ENCODE results near the gene GALNT18.

GALNT18 gene

DNA sequence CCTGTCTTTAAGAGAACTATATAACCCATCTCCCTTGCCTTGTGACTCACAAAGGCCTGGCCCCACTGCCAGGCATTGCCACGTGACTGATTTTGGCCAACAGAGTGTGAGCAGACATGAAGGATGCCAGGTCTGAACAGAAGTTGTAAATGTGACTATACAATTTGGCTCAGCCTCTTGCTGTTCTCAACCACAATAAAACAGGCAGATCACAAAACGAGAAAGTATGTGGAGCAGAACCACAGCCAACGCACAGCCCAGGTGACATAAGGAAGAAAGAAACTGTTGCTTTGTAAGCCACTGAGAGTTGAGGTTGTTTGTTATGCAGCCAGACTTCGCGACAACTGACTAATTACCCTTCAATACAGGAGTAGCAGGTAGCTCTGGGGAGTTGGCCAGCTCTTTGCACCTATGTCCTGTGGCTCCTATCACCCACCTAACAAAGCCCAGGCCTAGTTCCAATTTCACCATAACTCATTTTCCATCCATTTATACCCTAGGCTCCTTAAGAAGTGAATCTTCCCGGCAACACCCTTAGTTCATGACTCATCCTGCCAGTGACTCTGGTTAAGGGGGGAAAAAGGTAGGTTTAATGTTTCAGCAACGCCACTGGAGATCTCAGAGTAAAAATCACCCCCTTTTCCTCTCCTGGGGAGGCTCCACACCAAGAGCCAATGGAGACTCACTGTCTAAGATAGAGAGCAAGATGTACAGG is 53.7 kb downstream of the GALNT18 start:
- DNase-seq: no peak

DNA sequence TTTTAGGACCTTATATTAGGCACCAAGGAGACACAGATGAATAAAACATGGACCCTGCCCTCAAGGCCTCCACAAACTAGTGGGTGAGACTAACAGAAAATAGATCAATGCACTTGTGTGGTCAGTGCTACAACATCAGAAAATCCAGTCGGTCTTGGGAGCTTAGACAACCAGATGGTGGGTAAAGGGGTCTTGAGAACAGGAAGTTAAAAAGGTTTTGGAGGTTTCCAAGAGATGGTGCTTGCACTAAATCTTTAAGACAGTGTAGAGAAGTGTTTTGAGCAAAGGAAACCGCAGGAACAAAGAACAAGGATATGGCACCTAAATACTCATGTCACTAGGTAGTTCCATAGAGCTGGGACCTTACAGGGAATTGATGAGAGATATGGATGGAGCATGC is 56.2 kb downstream of the GALNT18 start:
- no peak for DNase-seq

DNA sequence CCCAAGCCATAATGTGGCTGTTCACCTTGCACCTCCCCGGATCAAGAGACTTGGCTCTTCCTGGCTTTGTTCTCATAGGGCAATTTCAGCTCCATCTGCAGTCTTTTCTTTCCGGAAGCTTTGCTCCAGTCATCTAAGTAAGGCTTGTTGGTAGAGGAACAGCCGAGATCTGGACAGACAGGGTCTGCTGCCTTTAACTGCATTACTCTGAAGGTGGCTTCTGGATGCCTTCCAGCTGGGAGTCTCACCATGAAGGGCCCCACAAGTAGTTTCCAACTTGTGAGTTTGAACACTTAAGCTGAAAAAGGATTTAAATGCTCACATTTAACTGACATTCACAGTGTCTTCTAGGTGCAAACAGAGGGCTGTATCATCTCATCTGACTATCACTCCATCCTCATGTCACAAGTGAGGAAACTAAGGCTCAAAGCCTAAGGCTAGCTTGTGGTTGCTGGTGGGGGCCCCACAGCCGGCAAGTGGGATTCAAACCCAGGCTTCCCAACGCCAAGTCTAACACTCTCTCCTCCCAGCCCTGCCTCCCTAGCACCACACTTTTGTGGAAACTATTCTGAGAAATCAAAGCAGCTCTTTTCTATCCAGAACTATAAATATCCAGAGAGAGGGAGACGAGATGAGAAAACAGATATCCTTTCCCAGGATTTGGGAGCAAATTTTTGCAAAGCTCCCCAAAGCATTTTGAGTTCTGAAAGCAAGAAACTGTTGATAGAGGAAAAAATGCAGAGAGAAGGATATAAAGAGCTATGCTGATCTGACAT is 58.4 kb downstream of the GALNT18 start:
- DNase-seq: no peak

DNA sequence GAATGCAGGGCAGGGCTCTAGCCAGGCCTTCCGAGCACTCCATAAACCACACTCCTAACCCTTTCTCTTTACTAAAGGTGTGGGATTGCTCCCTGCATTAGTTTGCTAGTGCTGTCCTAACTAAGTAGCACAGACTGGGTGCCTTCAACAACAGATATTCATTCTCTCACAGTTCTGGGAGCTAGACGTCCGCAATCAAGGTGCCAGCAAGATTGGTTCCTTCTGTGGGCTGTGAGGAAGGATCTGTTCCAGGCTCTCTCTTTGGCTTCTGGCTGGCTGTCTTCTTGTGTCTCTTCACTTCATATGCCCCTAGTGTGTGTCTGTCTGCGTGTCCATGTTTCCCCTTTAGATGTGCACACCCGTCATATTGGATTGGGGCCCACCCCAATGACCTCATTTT is 59.8 kb downstream of the GALNT18 start:
- DNase-seq: no peak

- no peak for DNase-seq
Observed at GRCh38 chr11:11558826-11559225, 63.0 kb downstream of the GALNT18 start.

DNA sequence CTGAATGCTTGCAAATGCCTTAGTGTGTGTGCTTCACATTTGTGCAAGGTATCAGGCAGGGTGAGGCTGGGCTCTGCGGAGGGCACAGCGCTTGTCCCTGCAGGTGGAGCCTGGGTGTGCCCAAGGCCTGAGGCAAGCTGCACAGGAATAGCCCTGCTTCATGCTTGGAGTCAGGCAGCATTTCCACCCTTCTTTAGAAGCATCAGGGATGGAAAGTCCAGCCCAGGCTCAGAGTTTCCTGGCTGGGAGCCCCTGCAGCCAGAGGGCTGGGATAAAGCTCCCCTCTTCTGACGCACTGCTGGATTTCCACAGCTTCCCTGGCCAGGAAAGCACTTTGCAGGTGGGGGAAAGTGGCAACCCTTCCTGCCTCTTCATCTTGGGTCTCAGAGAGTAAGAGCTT is 63.4 kb downstream of the GALNT18 start:
- peak; percentile 40 for DNase-seq

- DNase-seq: peak; percentile 43
Observed at GRCh38 chr11:11555208-11555607, 66.6 kb downstream of the GALNT18 start.

- DNase-seq: peak; percentile 33
Observed at GRCh38 chr11:11553573-11553972, 68.2 kb downstream of the GALNT18 start.

DNA sequence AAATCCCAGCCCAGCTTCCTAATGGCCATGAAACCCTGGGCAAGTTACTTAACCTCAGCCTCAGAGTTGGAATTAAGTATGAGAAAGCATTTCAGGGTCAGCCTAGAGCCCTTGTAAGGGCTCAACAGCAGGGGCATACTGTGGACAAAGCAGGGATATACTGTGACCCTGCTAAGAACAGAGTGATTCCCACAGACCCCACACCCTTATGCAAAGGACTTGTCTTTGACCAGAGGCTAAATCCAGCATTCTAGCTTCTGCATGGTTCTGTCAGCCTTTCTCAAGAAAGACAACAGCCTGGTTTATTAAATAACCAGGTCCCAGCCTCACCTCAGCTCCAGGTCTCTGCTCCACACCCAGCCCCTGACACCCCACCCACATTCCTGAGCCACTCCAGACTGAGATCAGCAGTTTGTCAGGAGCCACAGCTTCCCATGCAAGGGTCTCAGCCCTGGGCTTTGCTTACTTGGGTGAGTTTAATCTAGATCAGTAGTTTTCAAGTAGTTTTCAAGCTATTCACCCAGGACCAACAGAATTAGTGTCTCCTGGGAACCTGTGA is 69.2 kb downstream of the GALNT18 start:
- peak; percentile 19 for DNase-seq

DNA sequence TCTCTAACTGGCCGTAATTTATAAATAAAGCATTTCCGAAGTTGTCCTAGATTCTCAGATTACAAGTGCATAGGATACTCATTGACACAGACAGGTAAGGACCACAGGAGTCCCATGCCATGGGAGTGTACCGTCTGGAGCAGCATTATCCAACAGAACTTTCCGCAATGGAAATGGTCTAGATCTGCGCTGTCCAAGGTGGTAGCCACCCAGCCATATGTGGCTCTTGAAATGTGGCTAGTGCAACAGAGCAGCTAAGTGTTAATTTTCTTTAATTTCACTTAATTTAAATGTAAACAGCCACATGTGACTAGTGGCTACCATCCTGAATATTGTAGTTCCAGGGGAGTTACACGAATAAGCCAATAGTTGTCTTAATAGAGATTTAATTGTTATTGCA is 71.3 kb downstream of the GALNT18 start:
- no peak for DNase-seq

GRCh38 chr11:11545285-11546275 is 76.2 kb downstream of the GALNT18 start:
- DNase-seq: no peak

GRCh38 chr11:11543656-11544055 is 78.1 kb downstream of the GALNT18 start:
- DNase-seq: no peak

- DNase-seq: no peak
Observed at GRCh38 chr11:11540157-11540556, 81.6 kb downstream of the GALNT18 start.

DNA sequence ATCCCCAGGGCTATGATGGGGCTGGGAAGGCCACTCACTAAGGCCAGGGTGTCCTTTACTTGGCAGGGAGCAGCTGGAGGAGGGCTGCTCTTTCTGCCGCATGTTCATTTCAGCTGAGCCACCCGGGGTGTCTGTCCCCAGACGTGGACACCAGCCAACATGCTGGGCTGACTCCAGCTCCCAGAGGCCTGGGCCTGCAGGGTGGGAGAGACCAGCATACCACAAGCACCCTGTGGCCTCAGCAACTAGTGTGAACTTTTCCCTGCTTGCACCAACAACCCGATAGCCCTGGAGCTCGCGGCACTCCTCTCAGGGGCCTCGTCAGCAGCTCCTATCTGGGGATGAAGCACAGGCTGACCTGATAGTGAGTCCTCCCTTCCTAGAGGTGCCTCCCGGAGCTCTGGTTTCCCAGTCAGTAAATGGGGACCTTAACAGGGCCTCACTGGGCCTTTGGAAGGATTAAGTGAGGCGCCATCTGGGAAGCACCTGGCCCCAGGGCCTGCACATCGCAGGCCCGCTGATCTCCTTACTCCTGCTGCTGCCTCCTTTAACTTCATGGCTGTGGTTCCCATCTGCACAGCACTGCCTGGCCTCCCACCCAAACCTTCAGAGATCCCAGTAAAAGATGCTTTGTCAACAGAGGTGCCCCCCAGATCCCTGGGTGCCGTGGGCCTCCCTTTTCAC is 83.4 kb downstream of the GALNT18 start:
- no peak for DNase-seq

- no peak for DNase-seq
Observed at GRCh38 chr11:11537871-11538270, 83.9 kb downstream of the GALNT18 start.

DNA sequence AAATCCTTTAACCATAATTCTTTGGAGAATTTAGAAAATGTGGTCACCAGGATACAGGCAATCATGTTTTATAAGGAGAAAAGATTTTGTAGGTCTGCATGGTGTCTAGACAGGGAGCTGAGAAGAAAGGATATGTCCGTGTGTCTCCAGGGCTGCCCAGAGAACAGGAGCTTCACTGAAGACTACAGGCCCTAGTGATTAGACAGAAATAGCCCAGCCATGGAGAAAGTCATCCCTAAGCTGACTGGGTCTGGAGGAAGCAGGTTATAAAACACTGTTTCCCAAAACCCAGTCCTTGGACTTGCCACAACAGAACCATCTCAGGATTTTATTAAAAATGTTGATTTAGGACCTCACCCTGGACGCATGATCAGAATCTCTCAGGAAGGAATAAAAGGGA is 84.4 kb downstream of the GALNT18 start:
- DNase-seq: no peak

DNA sequence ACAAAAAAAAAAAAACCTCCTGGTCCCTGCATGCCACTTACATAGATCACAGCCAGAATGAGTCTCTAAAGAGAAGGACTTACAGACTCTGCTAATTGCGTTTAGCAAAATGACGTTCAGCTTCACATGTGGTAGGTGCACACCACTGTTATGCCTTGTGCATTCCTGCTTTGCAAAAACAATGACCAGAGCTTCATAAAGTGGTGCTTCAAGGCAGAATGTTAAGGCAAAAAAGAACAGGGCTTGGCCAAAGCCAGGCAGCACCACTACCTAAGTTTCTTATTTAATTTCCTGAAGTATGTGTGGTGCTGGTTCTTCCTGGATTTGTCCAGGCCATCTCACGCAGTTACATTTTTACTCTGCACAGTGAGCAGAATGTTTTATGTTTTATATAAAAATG is 85.2 kb downstream of the GALNT18 start:
- DNase-seq: no peak

GRCh38 chr11:11535611-11536010 is 86.2 kb downstream of the GALNT18 start:
- no peak for DNase-seq

- no peak for DNase-seq
Observed at GRCh38 chr11:11534981-11535380, 86.8 kb downstream of the GALNT18 start.

GRCh38 chr11:11533751-11534150 is 88.1 kb downstream of the GALNT18 start:
- DNase-seq: no peak

DNA sequence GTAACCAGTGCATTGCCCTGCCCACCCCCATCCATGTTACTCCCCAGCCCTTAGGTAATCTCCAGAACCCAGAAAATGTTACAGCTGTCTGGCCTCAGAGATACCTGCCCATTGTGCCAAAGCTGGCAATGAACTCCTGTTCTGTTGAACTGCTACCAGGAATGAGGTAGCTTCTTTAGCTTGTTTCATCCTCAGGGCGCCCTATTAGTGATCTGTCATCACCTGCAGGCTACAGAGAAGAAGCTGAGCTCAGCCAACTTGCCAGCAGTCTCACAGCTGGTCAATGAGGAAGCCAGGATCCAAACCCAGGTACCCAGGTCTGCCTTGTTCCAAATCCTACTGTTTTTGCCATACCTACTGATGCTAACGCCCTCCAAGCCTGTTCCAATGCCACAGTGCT is 88.7 kb downstream of the GALNT18 start:
- DNase-seq: no peak

DNA sequence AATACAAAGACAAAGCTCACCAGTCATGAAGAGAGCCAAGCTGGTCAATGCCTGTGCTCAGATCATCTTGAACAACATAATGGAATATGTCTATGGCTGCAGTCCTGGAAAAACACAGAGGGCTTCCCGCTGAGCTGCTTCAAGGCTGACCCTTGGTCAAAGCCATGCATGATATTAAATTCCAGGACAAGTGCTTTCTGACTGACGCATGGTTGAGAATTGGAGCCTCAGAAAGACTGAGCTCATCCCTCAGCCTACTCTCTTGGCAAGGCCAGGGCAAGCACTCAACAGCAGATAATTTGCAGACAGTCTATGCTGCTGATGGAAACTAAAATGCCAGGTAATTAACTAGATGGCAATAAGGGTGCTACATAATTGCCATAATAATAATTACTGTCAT is 89.2 kb downstream of the GALNT18 start:
- no peak for DNase-seq

Data from right kidney (tissue), 1 donor.